Osteoblast (primary cell): ENCODE data around the gene PTGDS. TPM values are rescaled to one million over a fixed set of nuclear protein-coding genes. Genes with fewer than 3 reads are reported as not detected.

Experiments
- DNase-seq: peaks from one replicate; pipeline ENCODE4 v3.0.0; 2011; ENCODE audit warnings: low spot score, mixed read lengths; ENCODE audit not compliant: insufficient read length; ENCODE audit errors: missing footprints
- H2AFZ ChIP-seq: 2 replicates; pipeline ENCODE4 v1.6.0; 2011; ENCODE audit warnings: mild to moderate bottlenecking, low read length
- H3K27ac ChIP-seq: 2 replicates; pipeline ENCODE4 v1.5.1; 2011; ENCODE audit warnings: mild to moderate bottlenecking, low read depth, low read length, moderate library complexity
- H3K27me3 ChIP-seq: 2 replicates; pipeline ENCODE4 v1.6.0; 2012; ENCODE audit warnings: mild to moderate bottlenecking, control low read depth, inconsistent platforms, low read length, moderate library complexity; ENCODE audit not compliant: insufficient read depth
- H3K36me3 ChIP-seq: 2 replicates; pipeline ENCODE4 v1.5.1; 2011; ENCODE audit warnings: mild to moderate bottlenecking, low read length, control low read depth, moderate library complexity; ENCODE audit not compliant: insufficient read depth
- H3K4me1 ChIP-seq: 2 replicates; pipeline ENCODE4 v1.5.1; 2011; ENCODE audit warnings: mild to moderate bottlenecking, low read length, control low read depth, moderate library complexity; ENCODE audit not compliant: insufficient read depth
- H3K4me2 ChIP-seq: 2 replicates; pipeline ENCODE4 v1.6.0; 2011; ENCODE audit warnings: mild to moderate bottlenecking, low read length; ENCODE audit not compliant: insufficient read depth
- H3K4me3 ChIP-seq: fragments of 200-600 bp; sonication (generic); 3 replicates; pipeline ENCODE4 v1.5.1; 2012; ENCODE audit warnings: mild to moderate bottlenecking, low read length, inconsistent platforms; ENCODE audit not compliant: insufficient read depth
- H3K79me2 ChIP-seq: 2 replicates; pipeline ENCODE4 v1.6.0; 2012; ENCODE audit warnings: mild to moderate bottlenecking, low read length, control low read depth, inconsistent platforms; ENCODE audit not compliant: insufficient read depth
- H3K9me3 ChIP-seq: 2 replicates; pipeline ENCODE4 v1.5.1; 2011; ENCODE audit warnings: low read depth, low read length, control low read depth
- H4K20me1 ChIP-seq: 2 replicates; pipeline ENCODE4 v1.6.0; 2012; ENCODE audit warnings: mild to moderate bottlenecking, low read length, control low read depth; ENCODE audit not compliant: insufficient read depth
- CTCF ChIP-seq: IDR thresholded peaks from 2 replicates; pipeline ENCODE4 v1.5.1; 2011; ENCODE audit warnings: mild to moderate bottlenecking, low read depth, low read length, moderate library complexity; ENCODE audit errors: extremely low read depth
- total RNA-seq: library from RNA; depleted of rRNA; stranded (reverse); fragments of >200 nt; gene quantifications from 2 replicates; pipeline ENCODE4 v1.2.3, GENCODE V29; 2012

Gene PTGDS
- total RNA-seq, 1 donor = 57.9 TPM

DNA sequence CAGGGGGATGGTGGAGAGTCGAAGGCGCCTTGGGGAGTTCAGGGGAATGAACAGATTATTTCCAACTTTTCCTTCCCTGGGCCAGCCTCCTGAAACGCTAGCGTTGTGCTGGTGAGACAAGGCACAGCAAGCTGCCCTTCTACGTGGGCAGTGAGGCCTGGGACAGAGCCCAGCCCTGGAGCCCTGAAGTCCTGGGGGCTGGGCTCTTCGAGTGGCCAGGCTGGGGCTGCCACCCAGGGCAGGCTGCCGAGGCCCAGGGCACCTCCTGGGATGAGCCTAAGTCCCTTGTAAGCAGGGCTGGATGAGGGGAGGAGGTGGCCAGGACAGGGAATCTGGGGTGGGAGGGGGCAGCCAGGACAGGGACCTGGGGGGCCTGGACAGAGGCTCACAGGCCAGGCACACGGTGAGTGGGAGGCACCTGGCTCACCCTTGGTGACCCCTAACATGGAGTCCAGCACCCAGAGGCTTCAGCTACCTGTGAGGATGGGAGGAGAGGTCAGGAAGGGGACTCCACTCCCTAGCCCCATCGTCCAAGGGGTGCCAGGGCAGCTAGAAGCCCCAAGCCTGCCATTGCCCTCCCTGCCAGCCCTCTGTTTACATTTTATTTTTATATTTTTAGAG, 26.5 kb upstream of the PTGDS start:
- H2AFZ ChIP-seq = peak overlapping the region; percentile 93
- H4K20me1 ChIP-seq = no peaks in the 10 kb centered on the region
- peak overlapping the region; percentile 90 for H3K4me2 ChIP-seq
- H3K36me3 ChIP-seq = no peaks in the 10 kb centered on the region
- TF ChIP-seq CTCF = no peak
- no peak overlapping the region for H3K27ac ChIP-seq
- H3K4me1 ChIP-seq = peaks cover 8% of the 10 kb centered on the region
- no peaks in the 10 kb centered on the region for H3K9me3 ChIP-seq
- H3K79me2 ChIP-seq = no peaks in the 10 kb centered on the region
- H3K4me3 ChIP-seq = peak overlapping the region; percentile 79
- peak; percentile 86 for DNase-seq
- H3K27me3 ChIP-seq = no peaks in the 10 kb centered on the region

GRCh38 chr9:136951541-136952320, 25.6 kb upstream of the PTGDS start, which contains the start of gene LCN12:
TSS of gene LCN12 (plus strand) at chr9:136952273. CDS start at chr9:136952328, 55 bp downstream.
- H2AFZ ChIP-seq = no peak within 1 kb of the TSS
- no peak for TF ChIP-seq CTCF
- peak; percentile 76 for DNase-seq

GRCh38 chr9:136952321-136952850, 24.9 kb upstream of the PTGDS start:
- DNase-seq = peak; percentile 90
- H4K20me1 ChIP-seq = no peaks in the 10 kb centered on the region
- H3K36me3 ChIP-seq = no peaks in the 10 kb centered on the region
- no peaks in the 10 kb centered on the region for H3K79me2 ChIP-seq
- no peak overlapping the region for H3K4me2 ChIP-seq
- no peaks in the 10 kb centered on the region for H3K9me3 ChIP-seq
- H3K4me3 ChIP-seq = no peak overlapping the region
- no peak for TF ChIP-seq CTCF
- no peaks in the 10 kb centered on the region for H3K27me3 ChIP-seq
- no peak overlapping the region for H2AFZ ChIP-seq
- H3K27ac ChIP-seq = no peak overlapping the region
- peaks cover 8% of the 10 kb centered on the region for H3K4me1 ChIP-seq

More at GRCh38 chr9:136951541-136952320, 25.6 kb upstream of the PTGDS start, which contains the start of gene LCN12:
- Histone ChIP-seq H3K27me3 (no peaks in the 10 kb centered on the region), H3K27ac (no peak within 1 kb of the TSS), H3K79me2 (no peaks in the 10 kb centered on the region), H3K36me3 (no peaks in the 10 kb centered on the region), H3K4me1 (peaks cover 8% of the 10 kb centered on the region), H3K9me3 (no peaks in the 10 kb centered on the region), H3K4me3 (no peak within 1 kb of the TSS), H4K20me1 (no peaks in the 10 kb centered on the region), H3K4me2 (no peak within 1 kb of the TSS)
